ENCODE measurements around the gene PDE4DIP.
A peak's percentile ranks its signal among the peaks of the same experiment; 100 is the strongest.
"Not testable (repeated sequence)": the region's sequence is repeated elsewhere in the genome, so short reads cannot be mapped to it uniquely, and the experiment has no call there.

Gene PDE4DIP

GRCh38 chr1:148975866-148976537, 131.8 kb downstream of the PDE4DIP start:
- DNase-seq (ENCODE audit: low read depth) = peak; percentile 37

GRCh38 chr1:148977785-148978184, 133.6 kb downstream of the PDE4DIP start:
- DNase-seq (ENCODE audit: low read depth) = not testable (repeated sequence)

GRCh38 chr1:148989378-148989777, 145.2 kb downstream of the PDE4DIP start:
- not testable (repeated sequence) for DNase-seq (ENCODE audit: low read depth)

- not testable (repeated sequence) for DNase-seq (ENCODE audit: low read depth)
Observed at GRCh38 chr1:148990233-148990788, 146.1 kb downstream of the PDE4DIP start.

- DNase-seq (ENCODE audit: low read depth) = not testable (repeated sequence)
Observed at GRCh38 chr1:148991818-148992217, 147.6 kb downstream of the PDE4DIP start.

- not testable (repeated sequence) for DNase-seq (ENCODE audit: low read depth)
Observed at GRCh38 chr1:148992364-148992763, 148.1 kb downstream of the PDE4DIP start.

GRCh38 chr1:148996449-148997224, 152.4 kb downstream of the PDE4DIP start:
- peak; percentile 21 for DNase-seq (ENCODE audit: low read depth)

GRCh38 chr1:148997405-148997804, 153.2 kb downstream of the PDE4DIP start:
- DNase-seq (ENCODE audit: low read depth) = not testable (repeated sequence)

- DNase-seq (ENCODE audit: low read depth) = not testable (repeated sequence)
Observed at GRCh38 chr1:149002664-149003063, 158.4 kb downstream of the PDE4DIP start.

- not testable (repeated sequence) for DNase-seq (ENCODE audit: low read depth)
Observed at GRCh38 chr1:149008326-149008725, 164.1 kb downstream of the PDE4DIP start.

GRCh38 chr1:149008769-149009168, 164.5 kb downstream of the PDE4DIP start:
- not testable (repeated sequence) for DNase-seq (ENCODE audit: low read depth)

- DNase-seq (ENCODE audit: low read depth) = not testable (repeated sequence)
Observed at GRCh38 chr1:149009761-149010160, 165.5 kb downstream of the PDE4DIP start.

GRCh38 chr1:149012599-149012998, 168.4 kb downstream of the PDE4DIP start:
- DNase-seq (ENCODE audit: low read depth) = not testable (repeated sequence)

- DNase-seq (ENCODE audit: low read depth) = not testable (repeated sequence)
Observed at GRCh38 chr1:149013513-149013912, 169.3 kb downstream of the PDE4DIP start.

GRCh38 chr1:149015522-149015921, 171.3 kb downstream of the PDE4DIP start:
- not testable (repeated sequence) for DNase-seq (ENCODE audit: low read depth)

- DNase-seq (ENCODE audit: low read depth) = not testable (repeated sequence)
Observed at GRCh38 chr1:149016626-149017025, 172.4 kb downstream of the PDE4DIP start.

- DNase-seq (ENCODE audit: low read depth) = not testable (repeated sequence)
Observed at GRCh38 chr1:149018577-149018976, 174.3 kb downstream of the PDE4DIP start.

- DNase-seq (ENCODE audit: low read depth) = not testable (repeated sequence)
Observed at GRCh38 chr1:149024327-149024726, 180.1 kb downstream of the PDE4DIP start.

GRCh38 chr1:149033916-149034315, 189.7 kb downstream of the PDE4DIP start:
- not testable (repeated sequence) for DNase-seq (ENCODE audit: low read depth)

GRCh38 chr1:149043056-149043455, 198.8 kb downstream of the PDE4DIP start:
- not testable (repeated sequence) for DNase-seq (ENCODE audit: low read depth)

GRCh38 chr1:149064611-149065010, 220.4 kb downstream of the PDE4DIP start:
- DNase-seq (ENCODE audit: low read depth) = not testable (repeated sequence)

GRCh38 chr1:149075505-149076127, 231.4 kb downstream of the PDE4DIP start:
- DNase-seq (ENCODE audit: low read depth) = not testable (repeated sequence)
